ENCODE measurements around the gene RNF217.

Gene RNF217

GRCh38 chr6:124994648-124995047, 32.4 kb downstream of the RNF217 start:
- H3K4me3 Mint-ChIP-seq = no peak overlapping the region
- H3K27me3 Mint-ChIP-seq = no peaks in the 10 kb centered on the region
- H3K36me3 Mint-ChIP-seq = no peaks in the 10 kb centered on the region
- no peaks in the 10 kb centered on the region for H3K9me3 Mint-ChIP-seq
- no peak overlapping the region for H3K27ac Mint-ChIP-seq
- H3K4me1 Mint-ChIP-seq = no peaks in the 10 kb centered on the region

- Mint-ChIP-seq H3K27me3 (no peaks in the 10 kb centered on the region), H3K9me3 (no peaks in the 10 kb centered on the region), H3K4me3 (no peak overlapping the region), H3K36me3 (no peaks in the 10 kb centered on the region), H3K4me1 (no peaks in the 10 kb centered on the region), H3K27ac (no peak overlapping the region)
Observed at GRCh38 chr6:124995131-124995530, 32.9 kb downstream of the RNF217 start.

DNA sequence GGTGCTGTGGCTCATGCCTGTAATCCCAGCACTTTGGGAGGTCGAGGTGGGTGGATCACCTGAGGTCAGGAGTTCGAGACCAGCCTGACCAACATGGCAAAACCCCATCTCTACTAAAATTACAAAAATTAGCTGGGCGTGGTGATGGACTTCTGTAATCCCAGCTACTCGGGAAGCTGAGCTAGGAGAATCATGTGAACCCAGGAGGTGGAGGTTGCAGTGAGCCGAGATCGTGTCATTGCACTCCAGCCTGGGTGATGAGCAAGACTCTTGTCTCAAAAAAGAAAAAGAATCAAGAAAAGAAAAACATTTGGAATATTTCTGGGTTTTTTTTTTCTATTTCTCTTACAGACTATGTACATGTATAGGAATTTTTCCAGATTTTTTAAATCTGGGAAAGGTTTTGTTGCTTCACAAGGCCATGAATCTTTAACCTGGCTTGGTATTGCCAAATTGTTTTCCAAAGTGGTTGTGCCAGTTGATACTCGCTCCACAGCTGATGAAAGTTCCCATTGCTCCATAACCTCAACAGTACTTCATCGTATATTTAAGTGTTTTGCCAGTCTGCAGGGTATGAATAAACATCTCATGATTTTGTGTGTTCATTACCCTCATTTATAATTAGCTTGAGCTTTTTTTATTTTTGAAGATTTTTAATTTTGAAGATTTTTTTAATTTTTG, 33.5 kb downstream of the RNF217 start:
- Mint-ChIP-seq H3K27ac (no peak overlapping the region), H3K9me3 (no peaks in the 10 kb centered on the region)

GRCh38 chr6:124996411-124996810, 34.2 kb downstream of the RNF217 start:
- Mint-ChIP-seq H3K9me3 (no peaks in the 10 kb centered on the region), H3K4me3 (no peak overlapping the region), H3K27me3 (no peaks in the 10 kb centered on the region), H3K27ac (no peak overlapping the region), H3K36me3 (no peaks in the 10 kb centered on the region), H3K4me1 (no peaks in the 10 kb centered on the region)

More for the DNA sequence above, 33.5 kb downstream of the RNF217 start:
- no peak overlapping the region for H3K4me3 Mint-ChIP-seq
- H3K4me1 Mint-ChIP-seq = no peaks in the 10 kb centered on the region
- H3K27me3 Mint-ChIP-seq = no peaks in the 10 kb centered on the region
- no peaks in the 10 kb centered on the region for H3K36me3 Mint-ChIP-seq

DNA sequence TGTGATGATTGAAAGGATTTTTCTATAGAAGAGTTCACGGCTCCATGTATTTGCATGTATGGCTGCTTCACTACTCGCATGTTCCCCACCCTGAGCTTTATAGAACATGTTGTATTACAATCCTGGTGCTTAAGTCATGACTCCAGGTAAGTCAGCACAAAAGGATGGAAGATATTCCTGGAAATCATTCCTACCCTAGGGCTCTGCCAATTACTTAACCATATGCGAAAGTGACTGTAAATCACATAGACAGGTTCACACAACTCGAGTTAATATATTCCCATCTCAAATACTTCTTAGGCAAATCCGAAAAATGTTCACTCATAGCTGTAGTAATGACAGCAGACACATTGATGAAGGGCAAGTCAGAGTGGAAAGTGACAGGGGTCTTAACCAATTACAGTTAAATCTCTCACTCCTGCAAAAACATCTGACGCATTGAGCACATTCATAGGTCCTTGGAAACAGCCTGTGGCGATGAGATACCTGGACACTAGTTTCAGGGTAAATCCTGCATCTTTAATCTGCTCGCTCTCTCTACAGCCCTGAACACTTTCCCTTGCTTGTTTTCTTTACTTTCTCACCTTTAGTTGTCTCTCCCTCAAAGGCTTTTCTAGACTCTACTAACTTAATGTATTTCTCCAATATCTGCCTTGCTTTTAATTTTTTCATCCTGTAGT, 35.1 kb downstream of the RNF217 start:
- H3K27me3 Mint-ChIP-seq = no peaks in the 10 kb centered on the region
- no peak overlapping the region for H3K27ac Mint-ChIP-seq
- no peaks in the 10 kb centered on the region for H3K36me3 Mint-ChIP-seq
- H3K4me1 Mint-ChIP-seq = no peaks in the 10 kb centered on the region
- no peaks in the 10 kb centered on the region for H3K9me3 Mint-ChIP-seq
- H3K4me3 Mint-ChIP-seq = no peak overlapping the region

- Mint-ChIP-seq H3K4me3 (no peak overlapping the region), H3K36me3 (no peaks in the 10 kb centered on the region), H3K4me1 (no peaks in the 10 kb centered on the region), H3K27me3 (no peaks in the 10 kb centered on the region), H3K9me3 (no peaks in the 10 kb centered on the region), H3K27ac (no peak overlapping the region)
Observed at GRCh38 chr6:124999105-124999764, 37.0 kb downstream of the RNF217 start.

DNA sequence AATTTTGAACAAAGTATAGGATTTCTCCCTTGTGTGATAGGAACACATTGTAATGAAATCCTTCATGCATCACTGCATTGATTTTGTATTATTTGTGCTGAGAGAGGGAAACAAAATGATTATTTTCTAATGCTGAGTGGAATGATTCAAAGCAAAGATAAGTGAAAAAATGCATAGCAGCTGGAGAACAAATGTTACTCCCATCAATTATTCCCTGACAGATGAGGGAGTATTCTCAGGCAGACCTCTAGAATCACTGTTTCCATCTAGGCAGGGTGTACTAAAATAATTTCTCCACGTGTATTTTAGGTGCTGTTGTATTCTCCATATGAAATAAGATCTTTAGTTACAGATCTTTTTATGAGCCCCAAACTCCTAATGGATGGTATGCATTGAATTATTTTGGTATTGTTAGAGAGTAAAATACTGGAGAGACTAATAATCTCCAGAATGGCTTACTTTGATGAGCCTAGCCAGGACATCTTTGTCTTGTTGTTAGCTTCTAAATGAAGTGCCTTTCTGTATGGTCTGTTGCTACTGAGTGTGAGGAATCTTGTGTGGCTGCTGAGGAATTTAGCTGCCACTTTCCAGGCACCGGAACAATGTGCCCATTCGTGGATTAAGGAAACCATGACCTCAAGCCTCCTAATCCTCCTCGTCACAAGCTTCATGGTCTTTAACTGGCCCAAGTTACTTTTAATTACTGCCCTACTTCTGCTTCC, 39.6 kb downstream of the RNF217 start:
- no peak overlapping the region for H3K27ac Mint-ChIP-seq
- H3K36me3 Mint-ChIP-seq = no peaks in the 10 kb centered on the region
- H3K4me3 Mint-ChIP-seq = no peak overlapping the region
- no peaks in the 10 kb centered on the region for H3K9me3 Mint-ChIP-seq
- no peaks in the 10 kb centered on the region for H3K4me1 Mint-ChIP-seq
- no peaks in the 10 kb centered on the region for H3K27me3 Mint-ChIP-seq

- H3K27ac Mint-ChIP-seq = no peak overlapping the region
Observed at GRCh38 chr6:125002406-125002741, 40.1 kb downstream of the RNF217 start.

GRCh38 chr6:125003070-125003469, 40.8 kb downstream of the RNF217 start:
- Mint-ChIP-seq H3K27me3 (no peaks in the 10 kb centered on the region), H3K9me3 (no peaks in the 10 kb centered on the region), H3K36me3 (no peaks in the 10 kb centered on the region), H3K4me3 (no peak overlapping the region), H3K4me1 (no peaks in the 10 kb centered on the region), H3K27ac (no peak overlapping the region)

More at GRCh38 chr6:125002406-125002741, 40.1 kb downstream of the RNF217 start:
- Mint-ChIP-seq H3K4me3 (no peak overlapping the region), H3K27me3 (no peaks in the 10 kb centered on the region), H3K36me3 (no peaks in the 10 kb centered on the region), H3K9me3 (no peaks in the 10 kb centered on the region), H3K4me1 (no peaks in the 10 kb centered on the region)

DNA sequence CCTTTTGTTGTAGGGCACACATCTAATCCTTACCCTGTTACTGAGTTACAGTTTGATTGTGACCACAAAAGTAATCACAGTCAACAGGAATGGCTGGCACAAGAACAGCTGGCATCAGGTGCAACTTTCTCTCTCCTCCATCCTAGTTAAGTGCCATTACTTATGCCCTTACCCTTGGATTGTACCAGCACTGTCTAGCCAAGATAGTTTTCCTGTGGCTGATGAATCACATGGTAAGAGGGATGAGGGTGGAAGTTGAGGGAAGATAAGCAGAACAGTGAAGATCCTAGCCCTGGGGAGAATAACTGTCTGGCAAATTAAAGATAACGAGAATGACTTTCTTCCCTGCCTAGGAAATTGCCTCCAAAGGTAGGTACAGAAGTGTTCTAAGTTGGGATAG, 42.0 kb downstream of the RNF217 start:
- Mint-ChIP-seq H3K27ac (no peak overlapping the region), H3K9me3 (no peaks in the 10 kb centered on the region), H3K4me3 (no peak overlapping the region)

GRCh38 chr6:125004797-125005595, 42.8 kb downstream of the RNF217 start:
- Mint-ChIP-seq H3K27me3 (no peaks in the 10 kb centered on the region), H3K36me3 (no peaks in the 10 kb centered on the region), H3K27ac (no peak overlapping the region), H3K4me1 (no peaks in the 10 kb centered on the region), H3K4me3 (no peak overlapping the region), H3K9me3 (no peaks in the 10 kb centered on the region)

More for the DNA sequence above, 42.0 kb downstream of the RNF217 start:
- no peaks in the 10 kb centered on the region for H3K27me3 Mint-ChIP-seq
- no peaks in the 10 kb centered on the region for H3K4me1 Mint-ChIP-seq
- no peaks in the 10 kb centered on the region for H3K36me3 Mint-ChIP-seq

DNA sequence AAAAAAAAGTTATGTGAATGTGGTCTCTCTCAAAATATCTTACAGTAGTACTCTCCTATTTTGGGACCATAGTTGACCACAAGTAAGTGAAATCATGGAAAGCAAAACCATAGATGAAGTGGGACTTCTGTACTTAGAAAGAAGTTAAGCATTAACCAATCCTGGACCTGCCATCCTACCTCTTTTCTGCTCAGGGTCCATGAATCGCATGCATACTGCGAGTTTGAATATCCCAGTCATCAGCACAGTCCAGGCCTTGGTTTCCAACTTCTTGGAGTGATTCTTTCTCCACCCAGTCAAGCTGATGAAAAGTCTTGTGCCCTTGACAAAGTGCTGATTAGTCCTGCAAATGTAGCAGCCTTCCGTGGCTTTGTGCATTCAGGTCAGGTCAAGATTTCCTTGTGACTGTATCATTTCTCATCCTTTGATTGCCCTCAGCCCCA, 46.0 kb downstream of the RNF217 start:
- Mint-ChIP-seq H3K4me3 (no peak overlapping the region), H3K9me3 (no peaks in the 10 kb centered on the region), H3K27ac (no peak overlapping the region), H3K36me3 (no peaks in the 10 kb centered on the region), H3K4me1 (no peaks in the 10 kb centered on the region), H3K27me3 (no peaks in the 10 kb centered on the region)

- no peaks in the 10 kb centered on the region for H3K36me3 Mint-ChIP-seq
- H3K9me3 Mint-ChIP-seq = no peaks in the 10 kb centered on the region
- H3K4me1 Mint-ChIP-seq = peaks cover 2% of the 10 kb centered on the region
- no peaks in the 10 kb centered on the region for H3K27me3 Mint-ChIP-seq
- H3K27ac Mint-ChIP-seq = no peak overlapping the region
- H3K4me3 Mint-ChIP-seq = no peak overlapping the region
Observed at GRCh38 chr6:125008957-125009356, 46.7 kb downstream of the RNF217 start.

- Mint-ChIP-seq H3K27ac (no peak overlapping the region), H3K36me3 (no peaks in the 10 kb centered on the region), H3K4me3 (no peak overlapping the region), H3K27me3 (no peaks in the 10 kb centered on the region), H3K9me3 (no peaks in the 10 kb centered on the region), H3K4me1 (peaks cover 3% of the 10 kb centered on the region)
Observed at GRCh38 chr6:125009578-125009977, 47.3 kb downstream of the RNF217 start.
